Amygdala (tissue), 56 donors: Measurements from ENCODE around the gene SNRNP25.
"Not testable (repeated sequence)": the region's sequence is repeated elsewhere in the genome, so short reads cannot be mapped to it uniquely, and the experiment has no call there.

Experiments
- DNase-seq, 56 donors: peaks; one replicate each; lab custom pipeline; 2025; lab: John Stamatoyannopoulos, UW

SNRNP25 gene

GRCh38 chr16:38941-39892 is 14.4 kb upstream of the SNRNP25 start:
- no peak for DNase-seq

GRCh38 chr16:41439-42068 is 12.1 kb upstream of the SNRNP25 start:
- DNase-seq: no peak

DNA sequence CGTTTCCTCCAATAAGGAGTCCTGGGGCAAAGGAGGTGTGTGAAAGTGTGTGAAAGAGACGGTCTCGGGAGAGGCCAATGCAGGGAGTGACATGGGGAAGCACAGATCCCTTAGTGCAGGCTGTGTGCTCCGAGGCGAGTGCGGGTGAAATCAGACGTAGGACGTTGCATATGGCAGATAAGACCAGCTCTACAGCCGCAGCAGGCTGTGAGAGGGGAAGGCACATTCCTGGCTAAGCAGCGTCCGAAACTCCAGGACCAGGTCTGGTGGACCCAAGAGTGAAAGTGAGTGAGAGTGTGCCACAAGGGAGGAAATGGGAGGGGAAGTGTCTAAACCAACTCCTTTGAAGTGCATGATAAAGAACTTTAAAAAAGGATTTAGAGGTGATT is 11.6 kb upstream of the SNRNP25 start:
- no peak for DNase-seq

DNA sequence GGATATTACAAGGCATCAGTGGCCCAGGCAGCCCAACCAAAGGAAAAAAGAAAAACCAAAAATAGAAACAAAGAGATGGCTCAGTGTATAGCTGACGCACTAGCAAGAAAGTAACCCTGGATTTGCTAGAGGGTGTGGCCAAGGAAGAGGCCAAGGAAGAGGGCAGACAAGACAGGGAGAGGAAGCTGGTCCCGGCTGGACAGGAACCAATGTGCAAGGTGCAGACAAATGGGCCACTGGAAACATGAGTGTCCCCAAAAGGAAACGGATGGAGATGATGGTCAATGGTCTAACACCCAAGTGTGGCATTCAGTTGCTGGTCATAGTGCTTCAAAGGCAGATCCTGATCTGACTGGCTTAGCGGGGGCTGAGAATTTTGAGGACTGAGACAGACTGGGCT is 10.9 kb upstream of the SNRNP25 start:
- no peak for DNase-seq

DNA sequence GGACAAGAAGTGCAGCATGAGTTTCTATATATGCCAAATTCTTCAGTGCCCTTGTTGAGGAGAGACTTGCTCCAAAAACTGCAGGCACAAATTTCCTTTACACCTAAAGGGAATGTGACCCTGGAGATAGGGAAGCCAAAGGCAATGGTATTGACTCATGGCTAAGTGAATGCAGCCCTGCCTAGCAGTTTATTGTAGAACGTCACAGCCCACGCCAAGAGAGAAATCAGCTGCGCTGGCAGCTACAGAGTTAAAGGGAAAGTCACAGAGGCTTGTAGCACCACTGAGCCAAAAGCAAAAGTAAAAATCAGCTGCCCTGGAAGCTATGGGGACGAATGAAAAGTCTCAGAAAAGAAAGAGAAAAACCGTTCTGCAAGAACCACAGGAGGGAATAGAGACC is 10.3 kb upstream of the SNRNP25 start:
- no peak for DNase-seq

GRCh38 chr16:44655-45054 is 9.0 kb upstream of the SNRNP25 start:
- no peak for DNase-seq

- no peak for DNase-seq
Observed at GRCh38 chr16:45454-45853, 8.2 kb upstream of the SNRNP25 start.

GRCh38 chr16:46510-46909 is 7.1 kb upstream of the SNRNP25 start:
- not testable (repeated sequence) for DNase-seq

DNA sequence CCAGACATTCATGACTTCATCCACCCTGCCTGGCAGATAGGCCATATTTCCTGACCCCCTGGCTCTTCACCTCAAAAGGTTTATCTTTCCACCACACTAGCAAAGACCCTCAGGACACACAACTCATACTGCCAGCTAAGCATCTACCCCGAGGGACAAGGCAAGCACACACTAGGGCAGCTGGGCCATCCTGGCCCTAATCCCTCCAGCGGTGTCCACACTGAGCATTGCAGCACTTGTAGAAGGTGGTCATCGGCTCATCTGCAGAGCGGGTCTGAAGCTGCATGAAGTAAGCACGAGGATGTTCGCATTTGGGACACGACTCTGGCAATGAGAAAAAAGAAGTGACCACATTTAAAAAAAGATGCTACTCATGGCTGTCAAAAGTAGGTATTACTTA is 6.4 kb upstream of the SNRNP25 start:
- no peak for DNase-seq

DNA sequence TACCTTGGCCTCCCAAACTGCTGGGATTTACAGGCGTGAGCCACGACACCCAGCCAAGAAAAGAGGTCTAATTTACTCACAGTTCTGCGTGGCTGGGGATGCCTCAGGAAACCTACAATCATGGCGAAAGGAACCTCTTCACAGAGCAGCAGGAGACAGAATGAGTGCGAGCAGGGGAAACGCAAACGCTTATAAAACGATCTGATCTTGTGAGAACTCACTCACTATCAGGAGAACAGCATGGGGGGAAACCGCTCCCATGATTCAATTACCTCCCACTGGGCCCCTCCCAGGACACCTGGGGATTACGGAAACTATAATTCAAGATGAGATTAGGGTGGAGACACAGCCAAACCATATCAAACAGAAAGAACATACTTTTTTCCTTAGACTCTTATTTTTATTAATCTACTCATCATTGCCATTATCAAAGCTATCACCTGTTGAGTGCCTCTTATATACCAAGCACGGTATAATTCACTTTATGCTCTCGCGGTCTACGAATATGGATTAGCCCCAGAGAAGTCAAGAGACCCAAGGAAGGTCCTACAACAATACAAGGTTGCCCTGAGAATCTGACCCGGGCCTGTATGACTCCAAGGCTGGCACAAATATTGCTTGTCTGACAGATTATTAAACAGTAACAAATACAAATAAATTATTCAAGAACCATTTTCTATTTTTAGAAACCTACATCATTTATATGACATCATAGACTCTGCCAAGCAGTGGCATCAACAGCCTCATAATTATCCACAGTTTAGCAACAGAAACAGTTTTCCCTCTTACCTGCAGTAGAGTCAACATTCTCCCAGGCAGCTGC is 2.6 kb upstream of the SNRNP25 start:
- no peak for DNase-seq

DNA sequence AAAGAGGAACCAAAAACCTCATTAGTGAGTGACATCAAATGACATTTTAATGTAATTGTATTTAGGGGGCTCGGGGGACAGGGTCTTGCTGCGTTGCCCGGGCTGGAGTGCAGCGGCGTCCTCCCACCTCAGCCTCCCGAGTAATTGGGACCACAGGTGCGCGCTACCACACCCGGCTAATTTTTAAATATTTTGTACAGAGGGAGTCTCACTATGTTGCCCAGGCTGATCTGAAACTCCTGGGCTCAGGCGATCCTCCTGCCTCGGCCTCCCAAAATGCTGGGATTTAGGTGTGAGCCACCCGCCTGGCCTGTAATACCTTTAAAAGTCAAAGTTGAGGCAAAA is 581 bp downstream of the SNRNP25 start:
- no peak for DNase-seq

- DNase-seq: no peak
Observed at GRCh38 chr16:55571-56136, 2.0 kb downstream of the SNRNP25 start.

DNA sequence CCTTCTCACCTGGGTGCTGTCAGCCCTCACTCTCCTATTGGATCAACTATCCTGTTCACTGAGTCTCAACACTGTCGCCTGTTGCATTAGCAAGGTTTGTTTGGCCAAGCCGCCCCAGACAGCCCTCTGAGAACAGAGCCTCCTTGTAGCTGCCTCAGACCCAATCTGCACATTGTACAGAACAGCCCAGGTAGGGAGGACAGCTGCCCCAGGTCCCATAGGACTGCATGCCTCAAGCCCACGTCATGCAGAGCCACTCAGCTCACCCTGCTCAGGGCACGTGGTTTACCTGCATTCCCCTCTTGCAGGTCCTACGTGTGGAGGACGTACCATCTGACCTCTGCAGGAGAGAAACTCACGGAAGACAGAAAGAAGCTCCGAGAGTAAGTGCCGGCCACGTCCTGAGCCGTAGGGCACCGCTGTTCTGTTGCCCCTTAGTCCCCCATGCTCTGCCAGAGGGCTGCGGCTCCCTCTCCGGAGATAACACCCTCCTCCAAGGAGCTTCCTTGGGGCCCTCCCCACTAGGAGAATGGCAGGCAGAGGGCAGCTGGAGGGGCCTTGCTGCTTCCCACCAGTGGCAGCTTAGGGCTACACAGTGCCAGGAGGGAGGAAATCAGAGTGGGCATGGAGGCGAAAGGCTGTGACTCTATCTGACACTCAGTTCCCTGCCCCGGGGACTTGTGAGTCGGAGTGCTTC is 2.8 kb downstream of the SNRNP25 start:
- no peak for DNase-seq

DNA sequence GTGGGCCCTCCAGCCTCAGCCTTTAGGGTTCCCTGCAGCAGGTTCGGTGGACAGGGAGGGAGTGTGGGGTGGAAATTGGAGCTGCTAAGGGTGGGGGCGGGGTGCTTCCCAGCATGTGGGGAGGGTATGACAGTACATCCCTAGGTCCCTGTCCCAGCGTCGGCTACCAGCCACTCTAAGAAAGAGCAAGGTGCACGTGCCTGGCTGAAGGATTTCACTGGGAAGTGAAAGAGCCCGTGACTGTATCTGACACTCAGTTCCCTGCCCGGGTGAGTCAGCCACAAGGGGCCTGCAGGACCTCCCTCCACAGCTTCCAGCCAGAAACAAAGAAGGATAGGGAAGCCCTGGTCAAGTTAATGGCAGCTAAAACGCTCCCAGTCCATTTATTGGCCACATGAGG is 4.1 kb downstream of the SNRNP25 start:
- DNase-seq: no peak

DNA sequence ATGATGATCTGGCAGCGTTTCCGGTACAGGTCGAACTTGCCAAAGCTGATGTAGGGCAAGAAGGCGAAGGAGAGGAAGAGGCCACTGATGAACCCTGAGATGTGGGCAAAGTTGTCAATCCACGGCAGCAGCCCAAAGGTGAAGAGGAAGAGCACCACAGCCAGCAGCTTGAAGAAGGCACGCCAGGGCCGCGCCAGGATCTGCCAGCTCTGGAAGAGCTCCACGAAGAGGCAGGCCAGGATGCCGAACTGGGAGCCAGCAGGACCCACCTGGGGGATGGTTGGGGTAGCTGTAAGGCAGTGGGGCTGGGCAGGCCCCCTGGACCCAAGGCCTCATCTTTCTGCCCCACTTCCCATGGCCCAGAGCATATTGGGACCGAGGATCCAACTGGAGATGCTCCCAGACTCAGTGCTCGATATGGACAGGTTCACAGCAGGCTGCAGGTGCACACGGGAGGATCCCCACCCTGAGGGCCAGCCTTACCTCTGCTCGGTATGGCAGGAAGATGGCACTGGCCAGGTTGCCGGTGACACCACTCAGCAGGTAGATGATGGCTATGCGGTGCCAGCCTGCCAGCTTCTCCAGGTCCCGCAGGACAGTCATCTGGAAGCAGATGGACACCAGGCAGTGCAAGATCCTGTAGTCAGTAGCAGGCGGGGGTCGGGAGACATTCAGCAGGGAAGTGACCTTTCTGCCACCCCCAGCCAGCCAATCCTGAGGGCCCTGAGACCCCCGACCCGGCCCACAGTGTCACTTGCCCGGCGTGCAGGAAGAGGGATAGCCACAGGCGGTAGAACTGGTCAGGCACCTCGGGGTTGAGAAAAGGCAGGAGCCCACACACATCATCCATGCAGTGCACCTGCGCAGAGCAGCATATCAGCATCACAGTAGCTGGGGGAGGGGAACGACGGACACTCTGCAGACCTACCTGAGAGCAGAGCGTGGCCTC is 5.1 kb downstream of the SNRNP25 start:
- no peak for DNase-seq

DNA sequence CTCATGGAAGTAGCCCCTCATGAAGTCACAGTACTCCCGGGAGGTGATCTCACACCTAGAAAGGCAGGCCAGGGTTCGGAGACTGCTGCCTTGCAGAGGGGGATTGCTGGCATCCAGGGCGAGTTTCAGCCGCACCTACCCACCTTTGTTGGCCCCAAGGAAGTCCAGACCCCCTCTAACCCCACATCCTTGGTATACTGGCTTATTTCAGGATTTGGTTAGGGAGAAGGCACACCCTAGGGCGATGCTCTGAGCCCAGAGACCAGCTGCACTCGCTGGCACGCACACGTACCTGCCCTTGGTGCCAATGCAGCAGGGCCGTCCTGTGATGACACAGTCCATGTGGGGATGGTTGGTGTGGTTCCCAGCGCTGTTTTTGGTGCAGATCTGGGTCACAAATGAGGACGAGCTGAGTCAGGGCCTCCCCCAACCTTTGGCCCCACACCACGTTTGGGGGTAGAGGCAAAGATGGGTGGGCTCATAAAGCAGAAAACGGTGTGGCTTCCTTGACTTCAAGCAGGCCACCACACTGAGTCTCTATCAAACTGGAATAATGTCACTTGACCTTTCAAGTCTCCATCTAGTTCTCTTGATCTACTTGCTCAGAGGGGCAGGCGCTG is 5.9 kb downstream of the SNRNP25 start:
- DNase-seq: no peak

DNA sequence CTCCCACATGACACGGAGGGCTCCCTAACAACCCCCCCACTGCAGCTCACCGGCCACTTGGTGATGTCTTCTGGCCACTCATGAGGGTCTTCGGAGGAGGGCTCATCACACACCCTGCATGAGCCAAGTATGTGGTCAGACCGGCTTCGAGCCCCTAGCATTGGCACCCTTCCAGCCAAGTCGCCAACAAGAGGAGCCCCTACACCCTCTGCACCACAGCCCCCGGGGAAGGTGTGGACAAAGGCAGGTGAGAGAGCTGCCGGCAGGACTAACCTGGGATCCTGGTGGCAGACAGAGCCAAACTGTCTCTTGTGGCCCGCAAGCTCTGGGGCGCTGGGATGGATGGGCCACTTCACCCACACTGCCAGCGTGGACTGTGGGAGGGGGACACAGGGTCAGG is 6.5 kb downstream of the SNRNP25 start:
- no peak for DNase-seq
